ENCODE data around the gene ATP1B2. TPM values are rescaled to one million over a fixed set of nuclear protein-coding genes. Genes with fewer than 3 reads are reported as not detected.
"Not testable (repeated sequence)": the region's sequence is repeated elsewhere in the genome, so short reads cannot be mapped to it uniquely, and the experiment has no call there.

The ATP1B2 gene
- total RNA-seq, 1 experiment from 2014 or later, result not detected

- Mint-ChIP-seq H3K4me3 (ENCODE audit: low read depth, unreplicated experiment) (no peak overlapping the region), H3K27ac (ENCODE audit: unreplicated experiment) (no peak overlapping the region), H3K4me1 (ENCODE audit: low read depth, unreplicated experiment) (peaks cover 4% of the 10 kb centered on the region), H3K27me3 (ENCODE audit: unreplicated experiment) (no peaks in the 10 kb centered on the region), H3K36me3 (ENCODE audit: insufficient read depth, unreplicated experiment) (peaks cover 16% of the 10 kb centered on the region), H3K9me3 (ENCODE audit: low read depth, unreplicated experiment) (no peaks in the 10 kb centered on the region)
- no TSS peak for BruUV-seq (replicated peaks)
- intact Hi-C loops (cut with micrococcal nuclease; ENCODE audit: unreplicated experiment), result no loop called here
- TF ChIP-seq CTCF (IDR thresholded peaks at IDR 0.05; ENCODE audit: unreplicated experiment), result no peak
- no peak for DNase-seq
- CTCF ChIA-PET, result interaction anchor here (1.3 kb wide), 1 partner anchor 14 kb away, joined by 3 read pairs; no protein-coding TSS in a partner anchor
These were observed 32.1 kb upstream of the ATP1B2 start for GRCh38 chr17:7618608-7619007.

- H3K4me3 Mint-ChIP-seq (ENCODE audit: low read depth, unreplicated experiment), result no peak overlapping the region
- H3K27me3 Mint-ChIP-seq (ENCODE audit: unreplicated experiment), result no peaks in the 10 kb centered on the region
- TF ChIP-seq CTCF (IDR thresholded peaks at IDR 0.05; ENCODE audit: unreplicated experiment), result no peak
- no peaks in the 10 kb centered on the region for H3K9me3 Mint-ChIP-seq (ENCODE audit: low read depth, unreplicated experiment)
- no peak overlapping the region for H3K27ac Mint-ChIP-seq (ENCODE audit: unreplicated experiment)
- CTCF ChIA-PET, result no interaction called here
- no peaks in the 10 kb centered on the region for H3K36me3 Mint-ChIP-seq (ENCODE audit: insufficient read depth, unreplicated experiment)
- no TSS peak for BruUV-seq (replicated peaks)
- no peaks in the 10 kb centered on the region for H3K4me1 Mint-ChIP-seq (ENCODE audit: low read depth, unreplicated experiment)
- intact Hi-C loops (cut with micrococcal nuclease; ENCODE audit: unreplicated experiment), result no loop called here
- no peak for DNase-seq
These were observed 29.9 kb upstream of the ATP1B2 start for GRCh38 chr17:7620835-7621234.

- Mint-ChIP-seq H3K4me1 (ENCODE audit: low read depth, unreplicated experiment) (no peaks in the 10 kb centered on the region), H3K4me3 (ENCODE audit: low read depth, unreplicated experiment) (no peak overlapping the region), H3K27ac (ENCODE audit: unreplicated experiment) (no peak overlapping the region), H3K27me3 (ENCODE audit: unreplicated experiment) (no peaks in the 10 kb centered on the region), H3K9me3 (ENCODE audit: low read depth, unreplicated experiment) (no peaks in the 10 kb centered on the region), H3K36me3 (ENCODE audit: insufficient read depth, unreplicated experiment) (peaks cover 16% of the 10 kb centered on the region)
- CTCF ChIA-PET, result no interaction called here
- intact Hi-C loops (cut with micrococcal nuclease; ENCODE audit: unreplicated experiment), result no loop called here
- no TSS peak for BruUV-seq (replicated peaks)
- TF ChIP-seq CTCF (IDR thresholded peaks at IDR 0.05; ENCODE audit: unreplicated experiment), result no peak
- no peak for DNase-seq
These were observed 27.1 kb upstream of the ATP1B2 start for GRCh38 chr17:7623661-7624060.

GRCh38 chr17:7625749-7626148 lies 25.0 kb upstream of the ATP1B2 start:
- H3K4me3 Mint-ChIP-seq (ENCODE audit: low read depth, unreplicated experiment); H3K4me1 Mint-ChIP-seq (ENCODE audit: low read depth, unreplicated experiment); H3K27me3 Mint-ChIP-seq (ENCODE audit: unreplicated experiment); H3K9me3 Mint-ChIP-seq (ENCODE audit: low read depth, unreplicated experiment); CTCF ChIA-PET; DNase-seq; H3K27ac Mint-ChIP-seq (ENCODE audit: unreplicated experiment); BruUV-seq (replicated peaks); intact Hi-C loops (cut with micrococcal nuclease; ENCODE audit: unreplicated experiment): not testable (repeated sequence)
- H3K36me3 Mint-ChIP-seq (ENCODE audit: insufficient read depth, unreplicated experiment), result peaks cover 22% of the 10 kb centered on the region

- Mint-ChIP-seq H3K9me3 (ENCODE audit: low read depth, unreplicated experiment) (no peaks in the 10 kb centered on the region), H3K27ac (ENCODE audit: unreplicated experiment) (peak overlapping the region; percentile 54), H3K36me3 (ENCODE audit: insufficient read depth, unreplicated experiment) (peaks cover 22% of the 10 kb centered on the region), H3K4me3 (ENCODE audit: low read depth, unreplicated experiment) (peak overlapping the region; percentile 80), H3K4me1 (ENCODE audit: low read depth, unreplicated experiment) (no peaks in the 10 kb centered on the region), H3K27me3 (ENCODE audit: unreplicated experiment) (no peaks in the 10 kb centered on the region)
- BruUV-seq (replicated peaks), result TSS peak; percentile 84
- CTCF ChIA-PET, result interaction anchor here (1.5 kb wide), 1 partner anchor 11 kb away, joined by 5 read pairs; the partner anchor contains the start of gene FXR2
- no peak for DNase-seq
- intact Hi-C loops (cut with micrococcal nuclease; ENCODE audit: unreplicated experiment), result no loop called here
- TF ChIP-seq CTCF (IDR thresholded peaks at IDR 0.05; ENCODE audit: unreplicated experiment), result no peak
These were observed 24.4 kb upstream of the ATP1B2 start for GRCh38 chr17:7626307-7626706.
